ENCODE data around the gene INO80E. TPM values are rescaled to one million over a fixed set of nuclear protein-coding genes. Genes with fewer than 3 reads are reported as not detected.

Gene INO80E
- total and polyA plus RNA-seq, 8 donors: 3.5 to 319 (median 52.3) TPM

GRCh38 chr16:30046588-30046987, 50.5 kb downstream of the INO80E start:
- WGBS, 5 donors: 86 to 97% (median 92%) methylated on average over 1 of the region's 1 CpG
- H3K4me3 ChIP-seq: no peak overlapping the region
- H3K36me3 ChIP-seq: no peaks in the 10 kb centered on the region
- no peaks in the 10 kb centered on the region for H3K9me3 ChIP-seq
- intact Hi-C loops (cut with DNase I; ENCODE audit: low total_unique reads): no loop called here
- peaks cover 0 to 20% (median 0%) of the 10 kb centered on the region in 3 donors for H3K27me3 ChIP-seq
- DNase-seq: no peak
- no peak for TF ChIP-seq POLR2A (IDR thresholded peaks at IDR 0.05)
- no peak for TF ChIP-seq EP300 (IDR thresholded peaks at IDR 0.05)
- no peak for TF ChIP-seq POLR2AphosphoS5 (IDR thresholded peaks at IDR 0.05)
- no peak for TF ChIP-seq CTCF (IDR thresholded peaks at IDR 0.05)
- no peak overlapping the region for H3K27ac ChIP-seq
- peaks cover 0 to 6% (median 0%) of the 10 kb centered on the region in 4 donors for H3K4me1 ChIP-seq

- H3K4me1 ChIP-seq: peaks cover 15 to 27% (median 23%) of the 10 kb centered on the region in 4 donors
- H3K36me3 ChIP-seq: no peaks in the 10 kb centered on the region
- TF ChIP-seq POLR2A (IDR thresholded peaks at IDR 0.05): no peak
- TF ChIP-seq EP300 (IDR thresholded peaks at IDR 0.05): no peak
- TF ChIP-seq CTCF (IDR thresholded peaks at IDR 0.05): no peak
- no peak for TF ChIP-seq POLR2AphosphoS5 (IDR thresholded peaks at IDR 0.05)
- H3K4me3 ChIP-seq: no peak overlapping the region
- 89 to 94% (median 91%) methylated on average over 8 of the region's 8 CpGs for WGBS, 5 donors
- DNase-seq: no peak
- intact Hi-C loops (cut with DNase I; ENCODE audit: low total_unique reads): no loop called here
- H3K27ac ChIP-seq: no peak overlapping the region
- no peaks in the 10 kb centered on the region for H3K27me3 ChIP-seq
- H3K9me3 ChIP-seq: no peaks in the 10 kb centered on the region
These were observed 53.8 kb downstream of the INO80E start for GRCh38 chr16:30049871-30050270.

GRCh38 chr16:30051518-30051917, 55.5 kb downstream of the INO80E start:
- no peaks in the 10 kb centered on the region for H3K27me3 ChIP-seq
- H3K36me3 ChIP-seq: no peaks in the 10 kb centered on the region
- no peak for TF ChIP-seq EP300 (IDR thresholded peaks at IDR 0.05)
- TF ChIP-seq POLR2AphosphoS5 (IDR thresholded peaks at IDR 0.05): no peak
- no peak for TF ChIP-seq POLR2A (IDR thresholded peaks at IDR 0.05)
- no peak for TF ChIP-seq CTCF (IDR thresholded peaks at IDR 0.05)
- intact Hi-C loops (cut with DNase I; ENCODE audit: low total_unique reads): no loop called here
- H3K27ac ChIP-seq: no peak overlapping the region
- no peak overlapping the region for H3K4me3 ChIP-seq
- DNase-seq: no peak
- peaks cover 23 to 37% (median 29%) of the 10 kb centered on the region in 4 donors for H3K4me1 ChIP-seq
- H3K9me3 ChIP-seq: no peaks in the 10 kb centered on the region
- WGBS, 5 donors: 84 to 94% (median 90%) methylated on average over 3 of the region's 3 CpGs

- Histone ChIP-seq H3K4me3 (peak overlapping the region; percentile 58 to 84 (median 72)), H3K27ac (peak overlapping the region in 4 of 5 donors; percentile 38 to 60 (median 48)), H3K4me1 (peaks cover 23 to 37% (median 29%) of the 10 kb centered on the region in 4 donors), H3K27me3 (no peaks in the 10 kb centered on the region), H3K9me3 (no peaks in the 10 kb centered on the region), H3K36me3 (no peaks in the 10 kb centered on the region)
- TF ChIP-seq CTCF (IDR thresholded peaks at IDR 0.05): no peak
- TF ChIP-seq POLR2AphosphoS5 (IDR thresholded peaks at IDR 0.05): peak; percentile 75 to 97 (median 81)
- intact Hi-C loops (cut with DNase I; ENCODE audit: low total_unique reads): no loop called here
- peak; percentile 95 to 97 for DNase-seq
- 3 to 5% (median 5%) methylated on average over 41 to 58 of the region's 58 CpGs for WGBS, 5 donors
These were observed 56.8 kb downstream of the INO80E start for GRCh38 chr16:30052671-30053372.

All from stomach (tissue), 9 donors.